Endothelial cell (in vitro differentiated cells): Measurements from ENCODE around the gene MYH9. TPM values are rescaled to one million over a fixed set of nuclear protein-coding genes. Genes with fewer than 3 reads are reported as not detected.
A peak's percentile ranks its signal among the peaks of the same experiment; 100 is the strongest.

Experiments
- DNase-seq: peaks from one replicate; pipeline ENCODE4 v3.0.0; 2021; ENCODE audit warnings: low spot score
- H3K27ac Mint-ChIP-seq: one replicate; pipeline ENCODE4 v1.8.0; 2021; ENCODE audit warnings: mixed read lengths, inconsistent platforms; ENCODE audit not compliant: unreplicated experiment
- H3K27me3 Mint-ChIP-seq: one replicate; pipeline ENCODE4 v1.8.0; 2021; ENCODE audit warnings: mild to moderate bottlenecking, moderate library complexity, mixed read lengths, inconsistent platforms; ENCODE audit not compliant: unreplicated experiment
- H3K36me3 Mint-ChIP-seq: one replicate; pipeline ENCODE4 v1.8.0; 2021; ENCODE audit warnings: mild to moderate bottlenecking, low read depth, mixed read lengths, inconsistent platforms; ENCODE audit not compliant: unreplicated experiment
- H3K4me1 Mint-ChIP-seq: one replicate; pipeline ENCODE4 v1.8.0; 2021; ENCODE audit warnings: mild to moderate bottlenecking, mixed read lengths, inconsistent platforms; ENCODE audit not compliant: unreplicated experiment
- H3K4me3 Mint-ChIP-seq: one replicate; pipeline ENCODE4 v1.8.0; 2021; ENCODE audit warnings: mild to moderate bottlenecking, mixed read lengths, inconsistent platforms; ENCODE audit not compliant: unreplicated experiment
- H3K9me3 Mint-ChIP-seq: one replicate; pipeline ENCODE4 v1.8.0; 2021; ENCODE audit warnings: mixed read lengths, inconsistent platforms; ENCODE audit not compliant: unreplicated experiment
- total RNA-seq: library from RNA; stranded (reverse); fragmentation: NEBNext Ultra II Directional; extraction: Animal tissue kit (Norgen Biotek cat#: 25700); gene quantifications from one replicate; pipeline ENCODE4 v1.2.1, GENCODE V29; 2021; ENCODE audit not compliant: unreplicated experiment
- TF ChIP-seq, protein P1 (sequence below): fragments of 200-600 bp; sonication (generic); IDR thresholded peaks from one replicate; pipeline ENCODE4 v1.5.0; 2021; ENCODE audit warnings: antibody characterized with exemption; ENCODE audit not compliant: unreplicated experiment

Gene MYH9
- total RNA-seq, 1 donor from 2014 or later: 931 TPM

DNA sequence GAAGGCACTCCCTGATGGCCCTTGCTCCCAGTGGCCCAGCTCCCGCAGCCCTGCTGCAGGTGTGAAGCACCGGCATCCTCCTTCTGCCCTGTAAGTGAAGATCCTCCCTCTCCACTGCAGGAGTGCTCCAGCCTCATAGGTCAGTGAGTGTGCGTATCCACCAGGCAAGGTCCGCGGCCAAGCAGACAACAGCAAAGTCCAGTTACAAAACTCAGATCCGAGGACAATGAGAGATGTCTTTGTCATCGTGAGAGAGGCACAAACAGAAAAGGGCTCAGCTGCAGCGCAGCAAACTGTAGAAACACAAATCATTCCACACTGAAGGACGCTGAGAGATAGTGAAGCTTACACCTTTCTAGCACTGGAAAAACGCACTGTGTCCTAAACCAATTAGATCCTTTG lies 46.1 kb downstream of the MYH9 start:
- H3K4me1 Mint-ChIP-seq: peaks cover 45% of the 10 kb centered on the region
- peaks cover 52% of the 10 kb centered on the region for H3K36me3 Mint-ChIP-seq
- H3K27ac Mint-ChIP-seq: peak overlapping the region; percentile 11
- no peaks in the 10 kb centered on the region for H3K9me3 Mint-ChIP-seq
- peaks cover 6% of the 10 kb centered on the region for H3K27me3 Mint-ChIP-seq
- TF ChIP-seq, protein P1, sequence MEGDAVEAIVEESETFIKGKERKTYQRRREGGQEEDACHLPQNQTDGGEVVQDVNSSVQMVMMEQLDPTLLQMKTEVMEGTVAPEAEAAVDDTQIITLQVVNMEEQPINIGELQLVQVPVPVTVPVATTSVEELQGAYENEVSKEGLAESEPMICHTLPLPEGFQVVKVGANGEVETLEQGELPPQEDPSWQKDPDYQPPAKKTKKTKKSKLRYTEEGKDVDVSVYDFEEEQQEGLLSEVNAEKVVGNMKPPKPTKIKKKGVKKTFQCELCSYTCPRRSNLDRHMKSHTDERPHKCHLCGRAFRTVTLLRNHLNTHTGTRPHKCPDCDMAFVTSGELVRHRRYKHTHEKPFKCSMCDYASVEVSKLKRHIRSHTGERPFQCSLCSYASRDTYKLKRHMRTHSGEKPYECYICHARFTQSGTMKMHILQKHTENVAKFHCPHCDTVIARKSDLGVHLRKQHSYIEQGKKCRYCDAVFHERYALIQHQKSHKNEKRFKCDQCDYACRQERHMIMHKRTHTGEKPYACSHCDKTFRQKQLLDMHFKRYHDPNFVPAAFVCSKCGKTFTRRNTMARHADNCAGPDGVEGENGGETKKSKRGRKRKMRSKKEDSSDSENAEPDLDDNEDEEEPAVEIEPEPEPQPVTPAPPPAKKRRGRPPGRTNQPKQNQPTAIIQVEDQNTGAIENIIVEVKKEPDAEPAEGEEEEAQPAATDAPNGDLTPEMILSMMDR: no peak
- H3K4me3 Mint-ChIP-seq: peak overlapping the region; percentile 56
- DNase-seq: no peak

DNA sequence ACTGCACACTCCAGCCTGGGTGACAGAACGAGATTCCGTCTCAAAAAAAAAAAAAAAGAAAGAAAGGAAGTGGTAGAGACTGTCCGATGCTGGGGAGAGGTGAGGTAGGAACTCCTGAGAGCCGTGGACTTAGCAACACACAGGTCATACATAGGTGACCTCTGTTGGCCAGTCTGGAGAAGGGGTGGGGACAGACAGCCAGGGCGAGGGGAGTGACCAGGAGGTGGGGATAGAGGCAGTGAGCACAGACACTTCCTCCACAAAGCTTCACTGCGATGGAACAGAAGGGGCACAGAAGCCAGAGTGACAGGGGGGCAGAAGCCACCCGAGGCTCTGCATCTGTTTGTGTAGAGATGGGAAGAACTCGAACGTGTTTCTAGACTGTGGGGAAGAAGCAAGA lies 47.1 kb downstream of the MYH9 start:
- peaks cover 51% of the 10 kb centered on the region for H3K4me1 Mint-ChIP-seq
- TF ChIP-seq, protein P1: no peak
- H3K36me3 Mint-ChIP-seq: peaks cover 61% of the 10 kb centered on the region
- H3K27ac Mint-ChIP-seq: peak overlapping the region; percentile 53
- peaks cover 6% of the 10 kb centered on the region for H3K27me3 Mint-ChIP-seq
- H3K9me3 Mint-ChIP-seq: no peaks in the 10 kb centered on the region
- peak overlapping the region; percentile 53 for H3K4me3 Mint-ChIP-seq
- DNase-seq: no peak

DNA sequence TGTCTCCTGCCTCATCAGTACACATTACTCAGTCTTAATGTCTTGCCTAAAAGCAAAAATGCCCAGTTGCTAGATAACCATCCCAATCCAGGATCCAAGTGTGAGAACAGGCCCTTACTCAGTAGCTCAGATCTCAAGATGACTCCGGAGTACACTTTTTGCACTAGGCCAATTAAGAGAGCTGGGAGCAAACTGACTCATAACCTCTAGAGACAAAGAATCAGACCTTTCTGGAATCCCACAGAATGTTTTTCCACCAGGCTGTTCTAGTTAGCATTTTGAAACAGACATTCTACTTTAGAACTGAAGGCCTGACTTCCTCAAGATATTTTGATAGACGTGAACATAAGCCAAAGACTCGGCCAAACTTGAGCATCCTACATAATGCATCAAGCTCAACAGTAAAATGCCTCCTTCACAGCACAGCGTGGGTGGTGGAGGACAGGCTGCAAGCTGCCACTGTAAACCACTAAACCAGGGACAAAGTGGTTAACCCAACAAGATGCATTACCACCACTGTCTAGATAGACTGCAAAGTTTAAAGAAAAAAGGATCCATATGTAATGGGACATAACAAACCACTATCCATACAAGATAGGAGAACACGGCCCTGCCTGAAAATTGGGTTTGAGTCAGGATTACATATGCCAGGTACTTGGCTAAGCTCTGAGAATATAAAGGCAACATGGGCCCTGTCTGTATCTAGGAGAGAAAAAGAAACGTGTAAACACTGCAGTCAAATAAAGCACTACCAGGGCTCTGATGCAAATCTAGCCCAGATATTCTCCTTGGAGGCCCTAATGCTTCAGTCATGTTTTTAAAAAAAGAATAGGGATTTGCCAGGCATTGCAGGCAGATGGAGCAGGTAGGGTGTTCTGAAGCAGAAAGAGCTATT lies 48.3 kb downstream of the MYH9 start:
- Mint-ChIP-seq H3K27me3 (peaks cover 7% of the 10 kb centered on the region), H3K4me1 (peaks cover 57% of the 10 kb centered on the region), H3K9me3 (no peaks in the 10 kb centered on the region), H3K27ac (peak overlapping the region; percentile 8), H3K4me3 (peak overlapping the region; percentile 50), H3K36me3 (peaks cover 58% of the 10 kb centered on the region)
- TF ChIP-seq, protein P1: no peak
- DNase-seq: no peak

DNA sequence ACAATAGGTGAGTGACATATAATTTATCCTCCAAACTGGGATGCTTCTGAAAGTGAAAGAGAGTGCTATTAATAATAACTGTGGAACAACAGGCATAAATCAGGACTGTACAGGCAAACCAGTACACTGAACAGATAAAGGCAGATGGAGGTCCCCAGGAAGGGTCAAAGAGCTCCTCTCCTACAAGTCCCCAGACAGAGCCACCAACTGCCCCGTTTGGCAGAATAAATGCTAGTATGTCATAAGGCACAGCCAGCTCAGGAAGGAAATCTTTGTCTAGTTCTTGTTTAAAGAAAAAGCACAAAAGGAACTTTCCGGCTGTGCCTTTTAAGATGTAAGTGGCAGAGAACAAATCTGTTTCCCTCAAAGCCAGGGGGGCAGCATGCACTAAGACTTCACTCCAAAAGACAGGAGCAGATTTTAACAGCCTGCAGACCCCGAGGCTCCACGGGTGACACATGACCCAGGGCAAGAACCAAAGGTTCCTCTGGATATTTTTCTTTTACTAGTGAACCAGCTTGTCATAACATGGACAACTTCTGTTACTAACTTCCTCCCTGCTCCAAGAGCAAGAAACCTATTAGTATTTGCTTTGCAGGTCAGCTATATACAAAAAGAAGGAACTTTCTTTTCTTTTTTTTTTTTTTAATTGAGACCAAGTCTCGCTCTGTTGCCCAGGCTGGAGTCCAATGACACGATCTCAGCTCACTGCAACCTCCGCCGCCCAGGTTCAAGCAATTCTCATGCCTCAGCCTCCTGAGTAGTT lies 50.2 kb downstream of the MYH9 start:
- Mint-ChIP-seq H3K9me3 (no peaks in the 10 kb centered on the region), H3K27me3 (peaks cover 12% of the 10 kb centered on the region), H3K36me3 (peaks cover 62% of the 10 kb centered on the region), H3K27ac (peak overlapping the region; percentile 86), H3K4me1 (peaks cover 66% of the 10 kb centered on the region), H3K4me3 (peak overlapping the region; percentile 65)
- TF ChIP-seq, protein P1: no peak
- no peak for DNase-seq
